Activated gamma-delta T cell treated with Interleukin-2 at 50 U/mL for 16 hours (primary cell): ENCODE measurements around the gene KIAA1614.
"Not testable (repeated sequence)": the region's sequence is repeated elsewhere in the genome, so short reads cannot be mapped to it uniquely, and the experiment has no call there.

Experiments
- DNase-seq: peaks from one replicate; pipeline ENCODE4 v3.0.0-alpha.2; 2020

KIAA1614 gene

GRCh38 chr1:180945551-180945950, 32.9 kb downstream of the KIAA1614 start:
- DNase-seq: no peak

DNA sequence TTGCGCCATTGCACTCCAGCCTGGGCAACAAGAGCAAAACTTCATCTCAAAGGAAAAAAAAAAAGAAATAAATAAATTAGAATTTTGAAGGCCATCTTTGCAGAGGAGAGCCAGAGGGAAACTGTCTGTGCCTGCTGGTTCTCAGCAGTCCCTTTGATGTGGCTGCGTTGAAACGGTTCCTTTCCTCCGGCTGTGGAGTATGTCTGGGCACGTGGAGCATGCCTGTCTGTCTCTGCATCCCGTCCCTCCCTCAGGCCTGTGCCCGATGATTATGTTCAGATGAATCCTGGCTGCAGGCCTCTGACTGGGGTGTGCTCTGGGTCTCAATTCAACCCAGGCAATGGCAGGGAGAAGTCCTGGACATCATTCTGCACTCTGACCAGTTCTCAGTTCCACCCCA, 33.4 kb downstream of the KIAA1614 start:
- no peak for DNase-seq

GRCh38 chr1:180946541-180947498, 34.1 kb downstream of the KIAA1614 start:
- DNase-seq: no peak

DNA sequence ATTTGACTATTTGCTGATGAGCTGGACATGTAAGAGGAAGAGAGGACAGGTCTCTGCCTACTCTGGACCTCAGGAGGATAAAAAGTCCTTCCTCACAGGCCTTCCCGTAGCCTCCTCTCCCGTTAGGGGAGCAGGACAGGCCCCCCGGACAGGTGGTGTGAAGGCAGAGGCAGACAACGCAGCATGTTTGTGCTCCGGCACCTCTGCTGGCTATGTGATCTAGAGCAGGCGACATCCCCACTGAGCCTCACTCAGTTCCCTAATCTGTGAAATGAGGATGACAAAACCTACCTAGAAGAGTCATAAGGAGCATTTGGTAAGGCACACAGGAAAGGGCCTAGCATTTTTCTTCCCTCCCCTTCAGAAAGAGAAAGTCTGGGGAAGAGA, 34.8 kb downstream of the KIAA1614 start:
- no peak for DNase-seq

DNA sequence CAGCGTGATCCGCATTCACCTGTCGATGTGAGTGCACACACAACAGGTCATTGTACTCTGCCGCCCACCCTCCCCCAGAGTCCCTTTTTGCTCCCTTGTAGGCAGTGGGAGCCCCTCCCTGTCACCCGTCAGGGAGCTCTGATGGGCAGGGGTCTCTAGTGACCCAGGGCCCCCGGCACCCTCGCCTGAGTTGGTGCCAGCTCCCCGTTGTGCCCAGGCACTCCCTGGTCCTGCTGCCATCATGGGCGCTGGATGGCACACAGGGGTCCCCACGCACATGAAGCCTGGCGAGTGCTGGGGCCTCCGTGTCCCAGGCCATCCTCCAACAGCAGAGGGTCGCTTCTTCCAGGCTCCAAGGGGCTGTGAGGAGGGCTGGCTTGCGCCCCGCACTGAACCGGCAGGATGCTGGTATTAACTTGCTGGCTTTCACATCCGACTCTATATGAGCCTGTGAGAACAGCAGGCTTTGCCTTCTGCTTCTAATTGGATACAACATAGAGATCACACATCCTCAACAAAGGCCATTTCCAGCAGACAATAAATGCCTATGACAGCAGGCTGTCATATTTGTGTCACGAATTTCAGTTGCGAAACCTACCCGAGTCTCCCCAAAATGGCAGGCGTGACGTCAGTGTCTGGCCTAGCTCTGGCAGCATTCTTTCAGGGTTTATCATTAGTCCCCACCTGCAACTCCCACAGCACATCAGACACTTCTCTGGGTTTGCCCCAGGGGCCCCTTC, 35.4 kb downstream of the KIAA1614 start:
- DNase-seq: no peak

- DNase-seq: no peak
Observed at GRCh38 chr1:180948641-180949615, 36.2 kb downstream of the KIAA1614 start.

GRCh38 chr1:180949616-180950000, 36.9 kb downstream of the KIAA1614 start:
- no peak for DNase-seq

DNA sequence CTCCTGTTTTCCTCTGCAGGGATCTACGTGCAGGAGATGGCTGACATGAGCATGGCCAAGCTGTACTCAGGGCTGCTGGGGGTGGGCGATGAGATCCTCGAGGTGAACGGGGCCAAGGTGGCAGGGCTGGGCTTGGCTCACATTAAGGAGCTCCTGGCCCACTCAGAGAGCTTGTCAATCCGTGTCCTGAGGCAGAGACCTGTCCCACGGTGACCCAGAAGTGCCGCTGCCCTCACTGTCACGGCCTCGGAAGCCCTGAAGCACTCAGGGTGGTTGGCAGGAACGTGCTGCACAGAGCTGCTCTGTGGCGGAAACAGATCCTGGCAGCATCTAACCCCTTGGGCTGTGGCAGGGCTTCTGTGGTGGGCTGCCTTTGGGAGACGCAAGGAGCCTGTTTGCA, 37.6 kb downstream of the KIAA1614 start:
- DNase-seq: no peak

DNA sequence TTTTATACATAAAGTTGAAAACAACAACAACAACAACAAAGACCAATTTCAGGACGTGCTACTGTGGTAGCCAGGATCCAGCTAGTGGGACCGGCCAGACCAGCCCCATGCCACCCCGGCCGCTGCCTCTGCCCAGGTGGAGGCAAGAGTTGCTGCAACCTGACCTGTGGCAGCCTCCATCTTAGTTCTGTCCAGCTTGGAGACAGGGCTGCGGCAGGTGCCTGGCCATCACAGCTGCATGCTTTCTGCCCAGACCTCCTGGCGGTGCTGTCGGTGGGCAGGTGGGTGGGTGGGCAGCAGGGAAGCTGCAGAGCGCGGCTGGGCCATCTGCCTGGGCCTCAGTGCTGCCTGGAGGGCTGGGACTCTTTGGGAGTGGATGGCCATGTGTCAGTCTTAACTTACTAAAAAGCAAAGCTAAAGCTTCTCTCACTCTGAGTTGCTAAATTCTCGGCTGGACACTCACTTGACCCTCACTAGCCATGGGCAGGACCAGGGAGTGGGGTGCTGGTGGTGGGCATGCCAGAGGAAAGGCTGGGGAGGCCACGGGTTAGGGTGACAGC, 38.6 kb downstream of the KIAA1614 start:
- no peak for DNase-seq

- no peak for DNase-seq
Observed at GRCh38 chr1:180951836-180952656, 39.3 kb downstream of the KIAA1614 start.

- DNase-seq: no peak
Observed at GRCh38 chr1:180952657-180953013, 39.9 kb downstream of the KIAA1614 start.

- DNase-seq: no peak
Observed at GRCh38 chr1:180953291-180954004, 40.8 kb downstream of the KIAA1614 start.

- DNase-seq: peak; percentile 57
Observed at GRCh38 chr1:180954005-180954800, 41.5 kb downstream of the KIAA1614 start.

GRCh38 chr1:180954801-180955165, 42.1 kb downstream of the KIAA1614 start:
- no peak for DNase-seq

DNA sequence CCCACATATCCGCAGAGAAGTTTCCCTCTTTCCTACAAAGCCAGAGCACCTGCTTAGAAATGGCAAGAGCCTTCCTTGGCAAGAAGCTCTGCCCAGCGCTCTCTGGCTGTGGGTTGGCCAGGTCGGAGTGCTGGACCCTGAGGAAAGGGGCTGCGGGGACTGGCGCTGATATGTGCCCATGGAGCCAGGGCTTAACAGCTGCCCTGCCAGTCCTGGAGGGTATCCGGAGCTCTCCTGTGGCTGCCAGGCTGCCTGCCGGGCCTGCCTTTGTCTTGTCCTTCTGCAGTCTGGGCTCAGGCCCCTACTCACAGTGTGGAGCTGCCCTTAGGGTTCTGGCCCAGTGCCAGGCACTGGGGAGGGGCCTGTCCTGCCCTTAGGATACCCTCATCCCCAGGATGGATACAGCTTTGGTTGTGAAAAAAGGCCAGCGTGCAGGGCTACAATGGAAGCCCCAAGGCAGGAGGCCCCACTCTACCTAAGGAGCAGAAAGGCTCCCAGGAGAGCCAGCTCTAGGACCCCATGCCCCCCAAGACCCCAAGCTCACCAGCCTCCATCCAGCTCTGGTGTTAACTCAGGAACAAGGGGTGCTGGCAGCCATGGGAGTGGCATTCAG, 43.4 kb downstream of the KIAA1614 start:
- DNase-seq: no peak

GRCh38 chr1:180959620-180960019, 46.9 kb downstream of the KIAA1614 start:
- DNase-seq: not testable (repeated sequence)

- DNase-seq: no peak
Observed at GRCh38 chr1:180961622-180962021, 48.9 kb downstream of the KIAA1614 start.

GRCh38 chr1:180962178-180962577, 49.5 kb downstream of the KIAA1614 start:
- no peak for DNase-seq

- no peak for DNase-seq
Observed at GRCh38 chr1:180964056-180964455, 51.4 kb downstream of the KIAA1614 start.

DNA sequence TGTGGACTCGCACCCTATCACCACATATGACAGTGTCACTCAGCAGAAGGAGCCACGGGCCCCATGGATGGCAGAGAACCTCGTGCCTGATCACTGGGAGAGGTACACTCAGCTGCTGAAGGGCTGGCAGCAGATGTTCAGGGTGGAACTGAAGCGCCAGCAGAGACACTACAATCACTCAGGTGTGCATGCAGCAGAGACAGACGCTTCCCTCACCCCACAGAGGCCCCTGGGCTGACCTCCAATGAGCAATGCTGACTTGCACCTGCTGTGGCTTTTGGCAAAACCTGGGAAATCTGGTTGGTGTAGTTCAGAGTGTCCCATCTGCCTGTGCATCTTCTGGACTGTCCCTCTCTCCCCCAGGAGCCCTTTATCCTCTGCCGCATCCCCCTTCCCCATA, 51.9 kb downstream of the KIAA1614 start:
- DNase-seq: no peak
